ENCODE measurements around the gene CCN5.

CCN5 gene

DNA sequence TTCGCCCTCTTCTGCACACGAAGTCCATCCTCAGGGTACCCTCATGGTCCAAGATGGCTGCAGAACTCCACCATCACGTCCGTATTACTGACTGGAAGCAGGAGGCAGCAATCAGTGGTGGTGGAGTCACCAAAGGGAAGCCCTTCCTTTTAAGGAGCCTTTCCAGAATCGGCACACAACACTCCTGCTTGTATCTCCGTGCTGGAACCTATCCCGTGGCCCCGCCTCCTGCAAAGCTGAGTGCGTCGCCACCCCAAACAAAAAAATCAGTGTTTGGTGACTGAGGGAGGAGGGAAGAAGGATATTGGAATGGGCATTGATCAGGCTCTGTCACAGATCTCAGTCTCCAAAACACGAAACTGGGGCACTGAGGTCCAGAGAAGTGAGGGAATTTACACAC, 5.8 kb upstream of the CCN5 start:
- TF ChIP-seq, protein P1, sequence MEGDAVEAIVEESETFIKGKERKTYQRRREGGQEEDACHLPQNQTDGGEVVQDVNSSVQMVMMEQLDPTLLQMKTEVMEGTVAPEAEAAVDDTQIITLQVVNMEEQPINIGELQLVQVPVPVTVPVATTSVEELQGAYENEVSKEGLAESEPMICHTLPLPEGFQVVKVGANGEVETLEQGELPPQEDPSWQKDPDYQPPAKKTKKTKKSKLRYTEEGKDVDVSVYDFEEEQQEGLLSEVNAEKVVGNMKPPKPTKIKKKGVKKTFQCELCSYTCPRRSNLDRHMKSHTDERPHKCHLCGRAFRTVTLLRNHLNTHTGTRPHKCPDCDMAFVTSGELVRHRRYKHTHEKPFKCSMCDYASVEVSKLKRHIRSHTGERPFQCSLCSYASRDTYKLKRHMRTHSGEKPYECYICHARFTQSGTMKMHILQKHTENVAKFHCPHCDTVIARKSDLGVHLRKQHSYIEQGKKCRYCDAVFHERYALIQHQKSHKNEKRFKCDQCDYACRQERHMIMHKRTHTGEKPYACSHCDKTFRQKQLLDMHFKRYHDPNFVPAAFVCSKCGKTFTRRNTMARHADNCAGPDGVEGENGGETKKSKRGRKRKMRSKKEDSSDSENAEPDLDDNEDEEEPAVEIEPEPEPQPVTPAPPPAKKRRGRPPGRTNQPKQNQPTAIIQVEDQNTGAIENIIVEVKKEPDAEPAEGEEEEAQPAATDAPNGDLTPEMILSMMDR (conservative IDR thresholded peaks at IDR 0.05; ENCODE audit: low read length): no peak
- DNase-seq (ENCODE audit: low read depth): no peak
- no peak overlapping the region for H3K4me3 ChIP-seq (ENCODE audit: low read length)

- no peak for DNase-seq (ENCODE audit: low read depth)
- TF ChIP-seq, protein P1 (conservative IDR thresholded peaks at IDR 0.05; ENCODE audit: low read length): no peak
- H3K4me3 ChIP-seq (ENCODE audit: low read length): no peak overlapping the region
Measured at GRCh38 chr20:44709797-44710196, 5.4 kb upstream of the CCN5 start.

- TF ChIP-seq, protein P1 (conservative IDR thresholded peaks at IDR 0.05; ENCODE audit: low read length): no peak
- DNase-seq (ENCODE audit: low read depth): no peak
- H3K4me3 ChIP-seq (ENCODE audit: low read length): no peak overlapping the region
Measured at GRCh38 chr20:44711237-44711636, 3.9 kb upstream of the CCN5 start.

GRCh38 chr20:44714102-44714700, 968 bp upstream of the CCN5 start:
- TF ChIP-seq, protein P1 (conservative IDR thresholded peaks at IDR 0.05; ENCODE audit: low read length): no peak
- DNase-seq (ENCODE audit: low read depth): no peak
- H3K4me3 ChIP-seq (ENCODE audit: low read length): no peak overlapping the region

- H3K4me3 ChIP-seq (ENCODE audit: low read length): peak overlapping the region; percentile 32
- no peak for DNase-seq (ENCODE audit: low read depth)
- TF ChIP-seq, protein P1 (conservative IDR thresholded peaks at IDR 0.05; ENCODE audit: low read length): no peak
Measured at GRCh38 chr20:44715499-44716308, 535 bp downstream of the CCN5 start.

DNA sequence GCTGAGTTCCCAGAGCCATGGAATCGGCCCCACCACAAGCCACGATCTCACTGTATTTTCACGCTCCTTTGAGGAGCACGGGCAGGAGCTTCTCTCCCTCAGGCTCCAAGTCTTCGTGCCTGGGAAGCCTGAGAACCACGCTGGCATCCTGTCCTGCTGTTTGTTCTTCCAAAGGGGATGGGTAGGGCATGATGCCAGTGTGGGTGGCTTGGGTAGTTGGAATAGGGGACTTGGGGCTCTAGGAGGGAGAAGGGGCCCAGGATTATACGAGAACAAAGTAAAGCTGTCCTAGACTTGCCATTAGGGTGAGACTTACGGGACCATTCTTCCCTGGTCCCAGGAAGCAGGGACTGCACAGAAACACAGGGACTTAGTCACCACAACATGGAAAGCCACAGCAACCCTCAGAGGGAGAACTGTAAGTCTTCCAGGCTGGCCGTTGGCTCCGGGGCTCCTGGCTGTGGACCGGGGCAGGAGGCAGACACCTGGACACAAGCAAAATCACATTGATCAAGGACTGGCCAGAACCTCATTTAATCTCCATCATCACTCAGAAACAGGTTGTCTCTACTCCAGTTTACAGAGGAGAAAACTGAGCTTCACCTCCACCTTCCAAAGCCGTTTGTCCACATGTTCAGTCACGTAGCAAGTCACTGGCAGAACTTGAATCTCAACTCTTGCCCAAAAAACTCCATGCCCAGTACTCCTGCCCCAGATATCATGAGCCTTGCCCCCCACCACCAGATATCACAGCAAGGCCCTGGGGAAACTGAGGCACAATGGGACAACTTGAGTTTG, 1.3 kb downstream of the CCN5 start:
- TF ChIP-seq, protein P1 (conservative IDR thresholded peaks at IDR 0.05; ENCODE audit: low read length): no peak
- DNase-seq (ENCODE audit: low read depth): peak; percentile 58
- H3K4me3 ChIP-seq (ENCODE audit: low read length): peak overlapping the region; percentile 32
